Kidney tubule cell (primary cell): Measurements from ENCODE around the gene ETFBKMT.
A peak's percentile ranks its signal among the peaks of the same experiment; 100 is the strongest.
"Not testable (repeated sequence)": the region's sequence is repeated elsewhere in the genome, so short reads cannot be mapped to it uniquely, and the experiment has no call there.

Experiments used
- DNase-seq: peaks from one replicate; pipeline ENCODE4 v3.0.0-alpha.2; 2018; ENCODE audit warnings: low spot score

ETFBKMT gene

GRCh38 chr12:31655792-31656191 is 3.7 kb upstream of the ETFBKMT start:
- no peak for DNase-seq

DNA sequence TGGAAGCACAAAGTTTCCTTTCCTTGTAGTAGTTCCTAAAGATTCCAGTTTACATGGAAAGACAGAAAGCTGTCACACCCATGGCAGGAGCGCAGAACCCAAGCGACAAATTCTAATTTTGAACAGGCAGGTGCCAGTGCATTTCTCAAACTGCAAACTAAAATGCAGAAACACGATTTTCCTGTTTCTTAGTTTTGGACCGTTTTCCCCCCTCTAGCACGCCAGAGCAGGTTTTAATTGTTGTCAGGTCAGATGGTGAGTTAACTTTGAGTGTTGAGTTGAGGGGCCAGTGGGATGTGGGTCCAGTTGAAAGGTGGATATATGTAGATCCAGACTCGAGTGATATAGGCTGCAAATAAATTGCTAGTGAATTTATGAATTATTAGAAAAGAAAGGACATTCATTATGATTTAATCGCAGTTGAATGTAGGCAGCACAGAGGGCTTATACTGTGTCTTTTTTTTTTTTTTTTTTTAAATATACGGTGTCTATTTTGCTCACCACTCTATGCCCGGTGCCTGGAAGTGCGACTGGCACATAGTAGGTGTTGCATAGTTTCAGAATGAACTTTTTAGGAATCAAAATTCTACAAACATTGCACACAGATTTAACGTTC is 909 bp upstream of the ETFBKMT start:
- DNase-seq, result no peak

DNA sequence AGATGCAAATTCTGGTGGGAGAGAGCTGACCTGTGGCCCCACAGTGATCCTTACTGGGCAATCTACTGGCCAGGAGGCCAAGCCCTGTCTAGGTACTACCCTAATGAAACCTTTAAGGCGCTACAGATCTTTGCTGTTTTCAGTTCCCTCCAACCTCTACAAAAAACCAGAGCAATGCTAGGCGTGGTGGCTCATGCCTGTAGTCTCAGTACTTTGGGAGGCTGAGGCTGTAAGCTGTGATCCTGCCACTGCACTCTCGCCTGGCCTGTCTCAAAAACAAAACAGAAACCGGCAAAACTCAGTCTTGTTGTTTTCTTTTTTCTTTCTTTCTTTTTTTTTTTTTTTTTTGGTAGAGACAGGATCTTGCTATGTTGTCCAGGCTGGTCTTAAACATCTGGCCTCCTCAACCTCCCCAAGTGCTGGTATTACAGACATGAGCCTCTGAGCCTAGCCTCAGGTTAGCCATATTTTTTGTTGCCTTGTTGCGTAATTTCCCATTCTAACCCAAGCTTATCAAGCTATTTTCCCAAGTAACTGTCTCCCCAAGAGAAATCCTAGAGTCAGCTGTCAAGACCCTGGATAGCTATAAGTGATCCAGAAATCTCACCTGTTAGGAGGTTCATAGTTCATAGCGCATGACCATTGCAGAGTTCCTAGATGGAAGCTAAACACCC is 2.8 kb downstream of the ETFBKMT start:
- no peak for DNase-seq

- DNase-seq, result no peak
Measured at GRCh38 chr12:31663576-31663975, 4.1 kb downstream of the ETFBKMT start.

DNA sequence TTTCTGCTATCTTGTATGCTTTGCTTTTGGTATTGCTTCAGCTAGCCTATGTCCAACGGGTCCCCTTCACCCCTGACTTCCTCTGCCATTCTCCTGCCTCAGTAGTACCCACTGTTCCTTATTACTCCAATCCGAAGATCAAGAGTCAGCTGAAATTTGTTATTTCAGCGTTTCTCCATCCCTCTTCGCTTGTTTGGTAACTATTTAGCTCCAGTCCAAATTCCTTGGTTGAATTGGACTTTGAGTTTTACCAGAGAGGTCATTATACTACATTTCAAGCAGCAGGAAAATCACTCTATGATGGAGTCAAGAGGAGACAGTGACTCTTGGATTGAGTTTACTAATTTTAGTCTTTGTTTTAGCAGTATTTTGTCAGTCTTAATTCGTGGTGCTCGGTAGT is 4.5 kb downstream of the ETFBKMT start:
- DNase-seq, result no peak

- no peak for DNase-seq
Measured at GRCh38 chr12:31669020-31669419, 9.5 kb downstream of the ETFBKMT start.

DNA sequence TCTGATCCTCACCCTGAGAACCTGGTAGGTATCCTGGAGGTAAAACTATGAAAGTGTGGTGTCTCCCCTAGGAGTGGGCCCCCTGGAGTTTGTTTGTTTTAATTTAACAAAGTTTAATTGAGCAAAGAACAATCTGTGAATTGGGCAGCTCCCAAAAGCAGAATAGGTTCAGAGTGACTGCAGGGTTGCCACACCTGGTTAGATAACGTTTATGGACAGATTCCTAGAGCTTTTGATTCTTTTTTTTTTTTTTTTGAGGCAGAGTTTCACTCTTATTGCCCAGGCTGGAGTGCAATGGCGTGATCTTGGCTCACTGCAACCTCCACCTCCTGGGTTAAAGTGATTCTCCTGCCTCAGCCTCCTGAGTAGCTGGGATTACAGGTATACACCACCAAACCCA is 10.1 kb downstream of the ETFBKMT start:
- DNase-seq, result not testable (repeated sequence)

DNA sequence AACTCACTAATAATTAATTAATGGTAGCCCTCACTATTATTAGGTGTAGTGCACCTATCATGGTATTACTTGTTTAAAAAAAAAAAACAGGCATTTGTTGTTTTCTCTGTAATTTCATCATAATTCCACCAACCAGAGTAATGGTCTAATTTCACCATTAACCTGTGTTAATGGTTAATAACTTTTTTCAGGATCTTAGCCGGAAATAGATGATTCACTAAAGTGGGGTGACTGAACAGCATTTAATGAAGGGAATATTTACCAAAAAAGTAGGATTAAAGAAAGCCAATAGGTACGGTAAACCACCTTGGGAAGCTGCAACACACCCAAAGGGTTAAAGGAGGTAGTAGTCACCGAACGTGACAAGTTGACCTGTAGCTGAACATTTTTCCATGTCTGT is 13.0 kb downstream of the ETFBKMT start:
- peak; percentile 54 for DNase-seq

DNA sequence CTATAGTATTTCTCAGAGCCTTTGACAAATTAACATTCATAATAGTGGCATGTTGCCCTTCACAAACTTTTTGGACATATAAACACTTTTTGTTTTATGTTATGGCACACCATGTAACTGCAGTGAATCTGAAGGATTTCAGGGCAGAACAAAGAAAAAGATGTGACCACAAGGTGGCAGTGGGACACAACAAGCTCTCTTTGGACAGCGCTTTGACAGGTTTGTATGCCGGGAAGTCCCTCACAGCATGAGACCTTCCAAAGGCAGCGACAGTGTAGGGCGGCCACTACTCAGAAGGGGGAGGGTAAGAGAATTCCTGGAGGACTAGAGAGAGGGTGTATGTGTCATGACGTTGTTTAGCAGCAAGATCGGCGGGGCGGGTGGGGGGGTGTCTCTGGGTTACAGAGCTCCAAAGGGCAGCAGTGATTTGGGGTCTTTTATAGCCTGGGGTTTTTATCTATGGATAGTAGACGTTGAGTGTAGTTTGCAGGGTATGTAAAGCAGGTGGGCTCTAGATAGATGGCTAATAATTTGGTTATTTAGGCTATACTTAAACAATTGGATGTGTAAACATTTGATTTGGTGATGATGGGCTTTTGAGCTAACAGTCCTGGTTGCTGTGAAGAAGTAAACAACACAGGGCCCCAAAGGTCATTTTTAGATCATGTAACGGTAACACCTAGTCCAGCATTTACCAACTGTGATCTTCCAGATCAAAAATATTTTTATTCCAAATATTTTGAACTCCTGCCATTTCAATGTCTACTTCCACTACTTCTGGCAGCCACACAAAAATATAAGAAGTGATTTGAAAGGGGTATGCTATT is 22.9 kb downstream of the ETFBKMT start:
- DNase-seq, result peak; percentile 78

- DNase-seq, result no peak
Measured at GRCh38 chr12:31685801-31686200, 26.3 kb downstream of the ETFBKMT start.

GRCh38 chr12:31687101-31687527 is 27.6 kb downstream of the ETFBKMT start:
- no peak for DNase-seq

DNA sequence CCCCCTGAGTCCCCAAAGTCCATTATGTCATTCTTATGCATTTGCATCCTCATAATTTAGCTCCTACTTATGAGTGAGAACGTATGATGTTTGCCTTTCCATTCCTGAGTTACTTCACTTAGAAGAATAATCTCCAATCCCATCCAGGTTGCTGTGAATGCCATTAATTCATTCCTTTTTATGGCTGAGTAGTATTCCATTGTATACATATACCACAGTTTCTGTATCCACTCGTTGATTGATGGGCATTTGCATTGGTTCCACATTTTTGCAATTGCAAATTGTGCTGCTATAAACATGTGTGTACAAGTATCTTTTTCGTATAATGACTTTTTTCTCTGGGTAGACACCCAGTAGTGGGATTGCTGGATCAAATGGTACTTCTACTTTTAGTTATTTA is 30.4 kb downstream of the ETFBKMT start:
- DNase-seq, result not testable (repeated sequence)

GRCh38 chr12:31702047-31702446 is 42.6 kb downstream of the ETFBKMT start:
- peak; percentile 20 for DNase-seq

- DNase-seq, result no peak
Measured at GRCh38 chr12:31705621-31706020, 46.1 kb downstream of the ETFBKMT start.

GRCh38 chr12:31708118-31708517 is 48.6 kb downstream of the ETFBKMT start:
- not testable (repeated sequence) for DNase-seq

- no peak for DNase-seq
Measured at GRCh38 chr12:31710021-31710818, 50.7 kb downstream of the ETFBKMT start.

DNA sequence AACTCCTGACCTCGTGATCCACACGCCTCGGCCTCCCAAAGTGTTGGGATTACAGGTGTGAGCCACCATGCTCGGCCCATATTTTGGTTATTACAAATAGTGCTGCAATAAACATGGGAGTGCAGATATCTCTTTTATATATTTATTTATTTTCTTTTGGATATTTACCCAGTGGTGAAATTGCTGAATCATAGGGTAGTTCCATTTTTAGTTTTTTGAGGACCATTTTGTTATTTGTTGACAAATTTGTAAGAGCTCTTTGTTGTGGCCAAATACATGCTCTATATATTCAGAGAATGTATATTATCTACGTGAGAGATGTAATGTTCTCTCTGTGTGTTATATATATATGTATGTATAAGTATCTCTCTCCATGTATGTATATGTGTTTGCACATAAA is 53.4 kb downstream of the ETFBKMT start:
- no peak for DNase-seq

DNA sequence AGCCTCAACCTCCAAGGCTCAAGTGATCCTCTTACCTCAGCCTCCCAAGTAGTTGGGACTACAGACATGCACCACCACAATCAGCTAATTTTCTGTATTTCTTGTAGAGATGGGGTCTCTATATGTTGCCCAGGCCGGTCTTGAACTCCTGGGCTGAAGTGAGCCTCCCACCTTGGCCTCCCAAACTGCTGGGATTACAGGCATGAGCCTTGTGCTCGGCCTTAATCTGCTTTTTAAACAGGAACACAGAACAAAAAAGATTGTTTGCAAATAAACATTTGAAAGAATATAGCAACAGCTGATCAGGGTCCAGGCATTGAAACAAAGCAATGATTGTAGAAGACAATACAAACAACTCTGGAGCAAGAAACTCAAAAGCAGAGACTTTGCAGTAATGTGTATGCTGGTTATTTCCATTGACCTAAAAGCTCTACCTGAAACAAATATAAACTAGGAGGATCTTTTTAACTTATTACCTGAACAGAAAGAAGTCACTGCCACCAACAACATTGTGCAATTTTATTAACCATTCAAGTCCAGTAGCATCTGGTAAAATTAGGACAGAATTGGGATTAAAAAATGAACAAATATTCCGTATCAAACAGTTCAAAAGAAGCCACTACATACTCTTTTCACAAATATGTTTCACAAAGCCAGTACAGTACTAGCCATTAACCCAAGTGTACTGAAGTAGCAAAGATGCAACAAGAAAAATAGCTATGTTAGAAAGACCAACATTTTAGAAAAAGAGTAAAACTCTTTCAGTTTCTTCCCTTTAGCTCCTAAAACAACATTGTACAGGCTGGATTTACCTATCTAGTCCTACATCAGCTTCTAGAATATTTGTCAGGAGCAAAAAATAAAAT is 55.2 kb downstream of the ETFBKMT start:
- no peak for DNase-seq

DNA sequence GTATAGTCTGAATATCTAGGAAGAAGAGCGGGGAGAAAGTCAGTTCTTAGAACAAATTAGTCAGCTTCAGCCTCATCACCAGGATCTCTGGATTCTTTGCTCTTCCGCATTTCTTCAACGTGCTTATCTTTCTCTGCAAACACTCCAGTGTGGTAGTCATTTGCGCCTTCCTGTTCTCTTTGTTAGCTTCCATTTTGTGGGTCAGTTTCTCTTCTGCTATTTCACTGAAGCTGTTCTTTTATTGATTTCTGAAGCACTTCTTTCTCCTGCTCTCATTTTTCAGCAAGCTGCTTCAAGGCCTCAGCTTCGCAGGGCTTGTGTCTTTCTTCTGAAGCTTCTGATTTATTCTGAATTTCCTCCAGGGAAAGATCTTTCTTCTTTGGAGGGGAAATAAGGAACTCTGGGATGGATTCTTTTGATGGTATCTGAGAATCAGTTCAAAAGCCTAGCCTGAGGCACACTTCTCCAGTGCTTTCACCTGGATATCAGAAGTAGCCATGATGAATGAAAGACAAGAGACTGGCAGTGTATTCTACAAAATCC is 55.9 kb downstream of the ETFBKMT start:
- DNase-seq, result no peak

DNA sequence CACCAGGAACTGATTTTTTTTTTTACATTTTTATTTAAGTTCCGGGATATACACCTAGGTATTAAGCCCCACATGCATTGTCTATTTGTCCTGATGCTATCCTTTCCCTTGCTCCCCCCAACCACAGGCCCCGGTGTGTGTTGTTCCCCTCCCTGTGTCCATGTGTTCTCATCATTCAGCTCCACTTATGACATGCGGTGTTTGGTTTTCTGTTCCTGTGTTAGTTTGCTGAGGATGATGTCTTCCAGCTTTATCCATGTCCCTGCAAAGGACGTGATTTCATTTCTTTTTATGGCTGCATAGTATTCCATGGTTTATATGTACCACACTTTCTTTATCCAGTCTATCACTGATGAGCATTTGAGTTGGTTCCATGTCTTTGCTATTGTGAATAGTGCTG is 57.5 kb downstream of the ETFBKMT start:
- not testable (repeated sequence) for DNase-seq
